ENCODE measurements around the gene HTR3C.

GRCh38 chr3:184099806-184100686, 47.2 kb downstream of the HTR3C start:
- TF ChIP-seq, protein P1, sequence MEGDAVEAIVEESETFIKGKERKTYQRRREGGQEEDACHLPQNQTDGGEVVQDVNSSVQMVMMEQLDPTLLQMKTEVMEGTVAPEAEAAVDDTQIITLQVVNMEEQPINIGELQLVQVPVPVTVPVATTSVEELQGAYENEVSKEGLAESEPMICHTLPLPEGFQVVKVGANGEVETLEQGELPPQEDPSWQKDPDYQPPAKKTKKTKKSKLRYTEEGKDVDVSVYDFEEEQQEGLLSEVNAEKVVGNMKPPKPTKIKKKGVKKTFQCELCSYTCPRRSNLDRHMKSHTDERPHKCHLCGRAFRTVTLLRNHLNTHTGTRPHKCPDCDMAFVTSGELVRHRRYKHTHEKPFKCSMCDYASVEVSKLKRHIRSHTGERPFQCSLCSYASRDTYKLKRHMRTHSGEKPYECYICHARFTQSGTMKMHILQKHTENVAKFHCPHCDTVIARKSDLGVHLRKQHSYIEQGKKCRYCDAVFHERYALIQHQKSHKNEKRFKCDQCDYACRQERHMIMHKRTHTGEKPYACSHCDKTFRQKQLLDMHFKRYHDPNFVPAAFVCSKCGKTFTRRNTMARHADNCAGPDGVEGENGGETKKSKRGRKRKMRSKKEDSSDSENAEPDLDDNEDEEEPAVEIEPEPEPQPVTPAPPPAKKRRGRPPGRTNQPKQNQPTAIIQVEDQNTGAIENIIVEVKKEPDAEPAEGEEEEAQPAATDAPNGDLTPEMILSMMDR (IDR thresholded peaks at IDR 0.05; ENCODE audit: insufficient read depth, low read length), result no peak
- TF ChIP-seq POLR2AphosphoS5 (IDR thresholded peaks at IDR 0.05; ENCODE audit: low read depth), result no peak
- TF ChIP-seq, protein P2, sequence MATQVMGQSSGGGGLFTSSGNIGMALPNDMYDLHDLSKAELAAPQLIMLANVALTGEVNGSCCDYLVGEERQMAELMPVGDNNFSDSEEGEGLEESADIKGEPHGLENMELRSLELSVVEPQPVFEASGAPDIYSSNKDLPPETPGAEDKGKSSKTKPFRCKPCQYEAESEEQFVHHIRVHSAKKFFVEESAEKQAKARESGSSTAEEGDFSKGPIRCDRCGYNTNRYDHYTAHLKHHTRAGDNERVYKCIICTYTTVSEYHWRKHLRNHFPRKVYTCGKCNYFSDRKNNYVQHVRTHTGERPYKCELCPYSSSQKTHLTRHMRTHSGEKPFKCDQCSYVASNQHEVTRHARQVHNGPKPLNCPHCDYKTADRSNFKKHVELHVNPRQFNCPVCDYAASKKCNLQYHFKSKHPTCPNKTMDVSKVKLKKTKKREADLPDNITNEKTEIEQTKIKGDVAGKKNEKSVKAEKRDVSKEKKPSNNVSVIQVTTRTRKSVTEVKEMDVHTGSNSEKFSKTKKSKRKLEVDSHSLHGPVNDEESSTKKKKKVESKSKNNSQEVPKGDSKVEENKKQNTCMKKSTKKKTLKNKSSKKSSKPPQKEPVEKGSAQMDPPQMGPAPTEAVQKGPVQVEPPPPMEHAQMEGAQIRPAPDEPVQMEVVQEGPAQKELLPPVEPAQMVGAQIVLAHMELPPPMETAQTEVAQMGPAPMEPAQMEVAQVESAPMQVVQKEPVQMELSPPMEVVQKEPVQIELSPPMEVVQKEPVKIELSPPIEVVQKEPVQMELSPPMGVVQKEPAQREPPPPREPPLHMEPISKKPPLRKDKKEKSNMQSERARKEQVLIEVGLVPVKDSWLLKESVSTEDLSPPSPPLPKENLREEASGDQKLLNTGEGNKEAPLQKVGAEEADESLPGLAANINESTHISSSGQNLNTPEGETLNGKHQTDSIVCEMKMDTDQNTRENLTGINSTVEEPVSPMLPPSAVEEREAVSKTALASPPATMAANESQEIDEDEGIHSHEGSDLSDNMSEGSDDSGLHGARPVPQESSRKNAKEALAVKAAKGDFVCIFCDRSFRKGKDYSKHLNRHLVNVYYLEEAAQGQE (IDR thresholded peaks at IDR 0.05; ENCODE audit: insufficient replicate concordance, low read depth), result no peak
- no peak for TF ChIP-seq GABPA (IDR thresholded peaks at IDR 0.05; ENCODE audit: low read depth)
- TF ChIP-seq SPI1 (IDR thresholded peaks at IDR 0.05; ENCODE audit: borderline replicate concordance, low read depth), result no peak
